Neural cell (in vitro differentiated cells): ENCODE measurements around the gene OPRM1.

ENCODE experiments used
- CTCF ChIP-seq: fragments of 450-650 bp; IDR thresholded peaks from 2 replicates; pipeline ENCODE4 v1.5.1; 2014; ENCODE audit warnings: antibody characterized with exemption, mild to moderate bottlenecking, moderate library complexity; ENCODE audit not compliant: poor library complexity, severe bottlenecking
- POLR2AphosphoS5 ChIP-seq: IDR thresholded peaks from 2 replicates; pipeline ENCODE4 v1.6.1; 2012
- RAD21 ChIP-seq: fragments of 450-650 bp; conservative IDR thresholded peaks from 2 replicates; pipeline ENCODE4 v1.6.1; 2014; ENCODE audit warnings: antibody characterized with exemption, mild to moderate bottlenecking, moderate library complexity
- TAF1 ChIP-seq: IDR thresholded peaks from 2 replicates; pipeline ENCODE4 v1.6.1; 2012; ENCODE audit warnings: low read depth

- no peak for TF ChIP-seq CTCF
- no peak for TF ChIP-seq POLR2AphosphoS5
- TF ChIP-seq TAF1 = no peak
- TF ChIP-seq RAD21 = no peak
These were observed 88.6 kb downstream of the OPRM1 start for GRCh38 chr6:154127657-154128056.
